NCI-H128 (cell line): Measurements from ENCODE around the gene SHE.
A peak's percentile ranks its signal among the peaks of the same experiment; 100 is the strongest.
"Not testable (repeated sequence)": the region's sequence is repeated elsewhere in the genome, so short reads cannot be mapped to it uniquely, and the experiment has no call there.

Source experiments
- DNase-seq: peaks from one replicate; lab custom pipeline; 2025; ENCODE audit not compliant: unreplicated experiment; lab: John Stamatoyannopoulos, UW

Gene SHE

GRCh38 chr1:154502066-154502743 lies at the start of gene SHE, which contains the start of gene TDRD10:
SHE (minus strand) TSS chr1:154502412; CDS start chr1:154502026, 386 bp downstream.
TDRD10 (plus strand) TSS chr1:154502219; CDS start chr1:154506904, 4,685 bp downstream.
- DNase-seq = no peak

- no peak for DNase-seq
Measured at GRCh38 chr1:154551474-154551873, 49.3 kb upstream of the SHE start.

DNA sequence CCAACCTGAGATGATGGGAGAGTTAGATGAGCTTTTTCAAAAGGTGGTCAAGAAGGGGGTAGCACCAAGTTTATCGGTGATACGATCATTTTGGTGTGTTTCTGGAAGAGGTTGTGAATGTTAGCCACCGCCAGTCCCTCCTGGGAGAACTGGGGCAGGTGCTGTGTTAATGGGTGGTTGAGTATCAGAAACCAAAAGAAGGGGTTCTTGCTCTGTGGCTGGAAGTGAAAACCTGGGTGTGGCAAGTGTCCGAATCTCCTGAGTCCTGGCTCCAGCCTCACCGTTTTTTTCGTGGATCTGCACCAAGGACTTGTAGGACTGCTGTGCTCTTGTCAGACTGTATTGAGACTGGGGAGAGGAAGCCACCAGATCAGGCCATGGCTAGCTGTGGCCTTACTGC lies 48.4 kb upstream of the SHE start:
- no peak for DNase-seq

DNA sequence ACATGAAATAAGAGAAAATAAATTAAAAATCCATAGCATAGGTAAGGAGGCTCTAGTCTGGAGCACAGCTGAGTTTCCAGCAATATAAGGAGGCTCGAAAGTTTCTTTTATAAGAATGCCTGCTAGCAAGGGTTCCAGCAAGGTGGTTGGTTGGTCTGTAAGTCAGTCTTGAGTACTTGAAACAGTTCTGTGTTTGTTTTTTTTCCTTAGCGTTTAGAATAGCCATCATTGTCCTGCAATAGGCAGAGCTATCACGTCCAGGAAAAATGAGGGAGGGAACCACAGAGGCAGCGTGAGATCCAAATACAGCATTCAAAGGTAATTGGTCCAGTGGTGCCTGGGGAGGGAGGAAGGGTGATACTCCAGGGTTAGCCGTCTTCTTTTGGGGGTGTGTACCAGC lies 47.9 kb upstream of the SHE start:
- DNase-seq = no peak

DNA sequence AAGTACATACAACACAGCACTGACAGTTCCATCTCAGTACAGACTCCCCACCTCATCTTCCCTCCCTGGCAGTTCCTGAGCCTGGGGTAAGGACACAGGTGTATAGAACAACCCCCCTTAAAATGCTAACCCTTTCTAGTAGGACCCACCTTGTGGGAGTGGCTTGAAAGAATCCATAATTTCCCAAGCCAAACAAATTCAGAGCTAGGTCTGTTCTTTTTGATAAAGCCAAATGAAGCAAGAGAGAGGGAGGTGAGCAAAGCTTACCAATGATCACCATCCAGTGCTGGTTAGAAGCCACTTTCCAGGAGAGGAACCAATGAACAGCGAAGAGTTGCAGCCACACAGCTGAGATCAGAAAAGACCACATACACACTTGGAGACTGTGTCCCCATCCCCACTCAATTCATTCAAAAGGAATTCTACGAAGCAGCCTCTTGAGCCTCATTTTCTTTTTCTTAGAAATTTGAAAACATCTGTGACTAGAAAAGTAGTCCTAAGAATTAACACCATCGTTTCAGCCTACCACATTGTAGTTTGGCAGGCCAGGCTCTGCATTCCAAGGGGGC lies 47.1 kb upstream of the SHE start:
- no peak for DNase-seq

GRCh38 chr1:154548028-154548427 lies 45.8 kb upstream of the SHE start:
- DNase-seq = no peak

GRCh38 chr1:154547105-154547732 lies 45.0 kb upstream of the SHE start:
- DNase-seq = no peak

GRCh38 chr1:154546264-154547063 lies 44.3 kb upstream of the SHE start:
- no peak for DNase-seq

GRCh38 chr1:154541231-154541630 lies 39.0 kb upstream of the SHE start:
- no peak for DNase-seq

DNA sequence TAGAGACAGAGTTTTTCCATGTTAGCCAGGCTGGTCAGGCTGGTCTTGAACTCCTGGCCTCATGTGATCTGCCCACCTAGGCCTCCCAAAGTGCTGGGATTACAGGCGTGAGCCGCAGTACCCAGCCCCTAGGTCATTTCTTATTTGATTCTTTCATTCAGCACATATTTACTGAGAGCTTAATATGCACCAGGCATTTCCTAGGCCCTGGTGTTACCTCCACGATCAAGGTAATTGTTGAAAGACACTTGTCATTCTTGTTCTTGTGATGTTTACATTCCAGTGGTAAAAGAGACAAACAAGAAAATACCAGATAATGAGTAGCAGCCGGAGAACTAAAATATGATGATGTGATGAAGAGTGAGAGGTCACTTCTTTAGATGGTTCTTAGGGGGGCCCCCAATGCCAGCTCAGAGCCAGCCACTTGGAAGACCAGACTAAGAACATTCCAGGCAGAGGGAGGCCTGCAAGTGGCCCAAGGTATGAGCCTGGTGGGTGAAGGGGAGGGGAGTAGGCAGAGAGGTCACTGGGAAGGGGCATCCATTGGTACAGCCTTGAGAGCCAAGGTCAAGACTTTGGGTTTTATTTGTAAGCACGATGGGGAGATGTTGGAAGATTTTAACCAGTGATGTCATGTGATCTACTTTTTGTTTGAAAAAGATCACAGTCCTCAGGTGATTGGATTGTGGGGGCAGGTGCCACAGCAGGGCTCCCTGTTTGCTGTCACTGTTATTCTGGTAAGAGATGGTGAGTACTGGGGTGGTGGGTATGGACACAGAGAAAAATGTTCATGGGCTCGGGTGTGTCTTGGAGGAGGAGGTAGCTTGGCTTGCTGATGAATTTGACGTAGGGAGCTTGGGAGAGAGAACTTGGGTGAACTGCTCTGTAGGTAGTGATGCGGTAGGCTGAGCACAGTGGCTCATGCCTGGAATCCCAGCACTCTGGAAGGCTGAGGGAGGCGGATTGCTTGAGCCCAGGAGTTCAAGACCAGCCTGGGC lies 37.6 kb upstream of the SHE start:
- DNase-seq = no peak

DNA sequence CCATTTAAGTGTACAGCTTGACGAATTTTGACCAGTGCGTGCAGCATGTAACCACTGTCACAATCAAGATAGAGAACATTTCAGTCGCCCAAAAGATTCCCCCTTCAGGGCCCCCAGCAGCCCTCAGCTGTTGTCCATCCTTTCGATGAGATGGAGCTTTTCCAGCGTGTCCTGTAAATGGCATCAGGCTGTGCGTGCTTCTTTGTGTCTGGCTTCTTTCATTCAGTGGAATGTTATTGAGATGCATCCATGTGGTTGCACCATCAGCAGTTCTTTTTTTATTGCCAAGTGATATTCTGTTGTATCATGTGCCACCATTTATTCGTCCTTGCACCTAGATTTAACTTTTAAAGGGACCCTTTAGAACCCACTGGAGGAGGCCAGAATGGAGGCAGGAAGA lies 34.4 kb upstream of the SHE start:
- DNase-seq = no peak

GRCh38 chr1:154533952-154534844 lies 32.0 kb upstream of the SHE start:
- peak; percentile 42 for DNase-seq

DNA sequence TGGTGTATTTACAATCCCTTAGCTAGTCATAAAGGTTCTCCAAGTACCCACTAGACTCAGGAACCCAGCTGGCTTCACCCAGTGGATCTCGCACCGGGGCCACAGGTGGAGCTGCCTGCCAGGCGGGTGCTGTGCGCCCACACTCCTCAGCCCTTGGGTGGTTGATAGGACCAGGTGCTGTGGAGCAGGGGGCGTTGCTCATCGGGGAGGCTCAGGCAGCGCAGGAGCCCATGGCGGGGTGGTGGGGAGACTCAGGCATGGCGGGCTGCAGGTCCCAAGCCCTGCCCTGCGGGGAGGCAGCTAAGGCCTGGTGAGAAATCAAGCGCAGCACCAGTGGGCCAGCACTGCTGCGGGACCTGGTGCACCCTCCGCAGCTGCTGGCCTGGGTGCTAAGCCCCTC lies 29.7 kb upstream of the SHE start:
- not testable (repeated sequence) for DNase-seq

GRCh38 chr1:154529308-154529707 lies 27.1 kb upstream of the SHE start:
- DNase-seq = no peak

DNA sequence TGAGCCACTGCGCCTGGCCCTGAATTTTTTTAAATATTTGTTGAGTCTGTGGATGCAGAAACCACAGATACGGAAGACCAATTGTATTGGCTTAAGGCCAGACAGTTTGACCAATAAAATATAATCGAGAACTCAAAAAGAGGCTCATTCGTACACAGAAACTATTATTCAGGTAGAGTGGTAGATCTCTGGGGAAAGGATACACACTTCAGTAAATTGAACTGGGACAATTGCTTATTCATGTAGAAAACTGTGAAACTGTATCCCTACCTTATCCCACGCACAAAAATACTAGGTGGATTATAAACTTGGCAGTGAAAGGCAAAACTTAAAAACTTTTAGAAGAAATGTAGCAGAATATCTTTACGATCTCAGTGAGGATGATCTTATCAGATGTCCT lies 25.0 kb upstream of the SHE start:
- DNase-seq = no peak

GRCh38 chr1:154524881-154525280 lies 22.7 kb upstream of the SHE start:
- DNase-seq = no peak

DNA sequence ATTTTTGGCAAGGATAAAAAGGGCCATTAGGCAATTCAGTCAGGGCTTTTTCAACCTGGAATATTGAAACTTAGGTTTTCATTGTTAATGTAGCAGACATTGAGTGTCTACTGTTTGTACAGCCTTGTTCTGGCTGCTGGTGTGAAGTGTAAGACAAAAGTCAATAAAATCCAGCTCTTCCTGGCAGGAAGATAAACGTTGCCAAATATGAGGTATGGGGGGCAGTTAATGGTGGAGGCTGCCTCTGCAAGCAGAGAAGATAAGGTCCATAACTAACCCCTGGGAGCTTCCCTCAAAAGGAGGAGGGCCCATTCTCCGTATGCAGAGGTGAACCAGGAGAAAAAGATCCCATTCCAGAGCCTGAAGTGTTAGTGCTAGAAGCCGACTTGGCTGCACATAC lies 19.5 kb upstream of the SHE start:
- no peak for DNase-seq

DNA sequence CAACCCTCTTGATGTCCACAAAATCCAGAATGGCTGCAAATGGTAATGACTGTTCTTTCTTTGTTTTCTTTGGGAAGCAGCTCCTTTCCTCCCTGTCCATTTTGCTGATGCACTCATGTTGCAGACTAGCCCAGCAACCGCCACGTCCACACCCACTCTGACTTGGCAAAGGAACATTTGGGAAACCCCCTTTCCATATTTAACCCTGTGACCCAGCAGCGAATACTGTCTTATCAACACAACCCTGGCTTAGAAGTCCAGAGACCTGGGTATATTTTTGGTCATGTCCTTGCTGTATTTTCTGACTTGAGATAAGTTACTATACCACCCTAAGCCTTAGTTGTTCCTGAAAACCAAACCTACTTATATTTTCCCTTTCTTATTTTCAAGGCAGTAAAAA lies 18.1 kb upstream of the SHE start:
- no peak for DNase-seq

DNA sequence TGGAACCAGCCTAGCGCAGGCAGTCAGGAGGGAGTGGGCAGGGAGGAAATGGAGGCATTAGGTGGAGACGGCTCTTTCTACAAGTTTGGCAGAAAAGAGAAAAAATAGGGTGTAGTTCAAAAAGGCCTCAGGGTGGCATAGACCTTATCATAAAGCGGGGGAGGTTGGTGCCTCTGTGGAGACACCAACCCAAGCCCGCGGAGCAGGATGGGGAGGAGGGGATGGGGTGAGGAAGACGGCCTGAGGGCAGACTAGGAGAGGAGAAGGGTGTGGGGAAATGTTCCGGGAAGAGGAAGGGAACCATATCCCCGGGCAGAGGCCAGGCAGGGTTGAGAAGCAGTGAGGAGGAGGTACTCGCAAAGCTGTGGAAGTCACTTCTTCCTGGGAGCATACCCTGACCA lies 17.4 kb upstream of the SHE start:
- DNase-seq = no peak
